Measurements from ENCODE around the gene G3BP1. TPM values are rescaled to one million over a fixed set of nuclear protein-coding genes. Genes with fewer than 3 reads are reported as not detected.
A peak's percentile ranks its signal among the peaks of the same experiment; 100 is the strongest.

G3BP1 gene
- total RNA-seq, 2 experiments from 2014 or later, result 193 to 213 TPM

DNA sequence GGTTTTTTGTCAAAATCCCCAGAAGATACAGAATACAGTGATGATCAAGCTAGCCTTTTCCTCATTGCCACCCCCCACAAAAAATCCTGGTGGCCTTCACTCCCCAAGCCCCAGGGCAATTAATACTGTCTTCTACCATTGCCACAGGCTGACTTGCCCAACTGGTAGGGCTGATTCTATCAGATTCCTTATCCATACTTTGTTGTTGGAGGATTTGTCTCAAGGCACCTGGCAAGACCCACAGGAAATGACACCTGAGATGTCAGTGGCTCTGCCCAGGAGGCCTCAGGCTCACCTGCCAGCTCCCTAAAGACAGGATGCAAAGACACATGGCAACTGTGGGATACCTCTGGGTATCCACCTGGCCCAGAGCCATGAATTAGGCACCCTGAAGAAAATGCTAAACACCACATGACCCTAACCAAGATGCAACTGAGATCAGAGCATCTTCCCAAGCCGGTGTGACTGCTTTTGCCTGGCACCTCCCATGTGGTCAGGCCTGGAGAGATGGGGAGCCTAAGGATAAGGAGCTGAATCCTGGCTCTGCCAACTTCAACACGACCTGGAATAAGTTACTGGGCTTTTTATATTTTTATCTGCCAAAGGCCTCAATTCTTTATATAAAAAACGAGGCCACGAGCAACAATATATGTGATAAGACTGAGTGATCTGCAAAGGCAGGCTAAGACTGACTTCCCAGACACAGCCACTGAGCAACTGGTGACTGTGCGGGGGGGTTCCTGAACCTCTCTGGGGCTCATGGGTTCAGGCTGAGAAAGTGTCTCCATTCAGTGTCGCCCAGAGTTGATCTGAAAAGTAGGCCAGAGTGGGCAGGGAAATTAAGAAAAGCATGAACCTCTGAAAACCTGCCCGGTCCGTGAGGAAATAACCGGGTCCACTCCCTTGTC is 14.3 kb upstream of the G3BP1 start:
- ATAC-seq (peak; percentile 11), DNase-seq (peak; percentile 42)
- H3K9me3 Mint-ChIP-seq (ENCODE audit: insufficient read depth), result no peaks in the 10 kb centered on the region
- peaks cover 34% of the 10 kb centered on the region for H3K4me1 Mint-ChIP-seq (ENCODE audit: low read depth)
- CTCF ChIA-PET, result interaction anchor here (1.0 to 3.9 kb wide), 4 partner anchors 10 to 99 kb away, joined by 4 to 24 read pairs (median 12); partner anchors contain the start of gene G3BP1
- peaks cover 11% of the 10 kb centered on the region for H3K36me3 Mint-ChIP-seq (ENCODE audit: low read depth)
- H3K27ac Mint-ChIP-seq, result peak overlapping the region; percentile 85
- POLR2A ChIA-PET, result interaction anchor here (0.9 to 10.3 kb wide), 2 partner anchors 15 to 543 kb away, joined by 3 to 100 read pairs; partner anchors contain the start of gene G3BP1
- no peaks in the 10 kb centered on the region for H3K27me3 Mint-ChIP-seq (ENCODE audit: low read depth)
- H3K4me3 Mint-ChIP-seq, result peak overlapping the region; percentile 89

DNA sequence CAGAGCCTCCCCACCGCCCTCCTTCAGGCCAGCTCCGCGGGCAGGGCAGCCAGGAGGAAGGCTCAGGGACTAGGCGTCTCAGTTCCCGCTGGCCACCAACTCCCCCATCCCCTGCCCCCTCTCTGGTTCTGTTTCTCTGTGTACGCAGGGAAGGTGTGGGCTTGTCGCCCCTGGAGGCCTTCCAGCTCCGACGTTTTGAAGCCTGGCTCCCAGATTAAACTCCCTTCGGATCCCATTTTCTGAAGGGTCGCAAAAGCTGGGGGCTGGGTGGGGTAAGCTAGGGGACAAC is 13.7 kb upstream of the G3BP1 start:
- no peak for DNase-seq
- peak overlapping the region; percentile 89 for H3K4me3 Mint-ChIP-seq
- POLR2A ChIA-PET, result interaction anchor here (10.3 kb wide), 1 partner anchor 14 kb away, joined by 100 read pairs; the partner anchor contains the start of gene G3BP1

GRCh38 chr5:151758430-151759241 is 13.1 kb upstream of the G3BP1 start, which contains the start of gene ATOX1:
ATOX1 (minus strand) TSS chr5:151758631; CDS start chr5:151758551, 80 bp downstream.
- H3K9me3 Mint-ChIP-seq (ENCODE audit: insufficient read depth), result no peaks in the 10 kb centered on the region
- peaks cover 34% of the 10 kb centered on the region for H3K4me1 Mint-ChIP-seq (ENCODE audit: low read depth)
- H3K27ac Mint-ChIP-seq, result peak within 1 kb of the TSS; percentile 85
- peak within 1 kb of the TSS; percentile 89 for H3K4me3 Mint-ChIP-seq
- CTCF ChIA-PET, result interaction anchor here (3.2 to 3.9 kb wide), 2 partner anchors 12 to 101 kb away, joined by 14 to 24 read pairs; partner anchors contain the start of gene G3BP1
- POLR2A ChIA-PET, result interaction anchor here (0.6 to 10.3 kb wide), 3 partner anchors 10 to 562 kb away, joined by 3 to 100 read pairs (median 4); partner anchors contain the start of gene G3BP1
- H3K27me3 Mint-ChIP-seq (ENCODE audit: low read depth), result no peaks in the 10 kb centered on the region
- ATAC-seq (peak; percentile 99), DNase-seq (peak; percentile 91)
- H3K36me3 Mint-ChIP-seq (ENCODE audit: low read depth), result peaks cover 2% of the 10 kb centered on the region

More for the DNA sequence above, 13.7 kb upstream of the G3BP1 start:
- H3K27me3 Mint-ChIP-seq (ENCODE audit: low read depth), result no peaks in the 10 kb centered on the region
- ATAC-seq, result peak; percentile 42
- peak overlapping the region; percentile 85 for H3K27ac Mint-ChIP-seq
- CTCF ChIA-PET, result interaction anchor here (1.9 to 3.9 kb wide), 3 partner anchors 13 to 100 kb away, joined by 11 to 24 read pairs (median 14); partner anchors contain the start of gene G3BP1
- H3K4me1 Mint-ChIP-seq (ENCODE audit: low read depth), result peaks cover 34% of the 10 kb centered on the region
- H3K9me3 Mint-ChIP-seq (ENCODE audit: insufficient read depth), result no peaks in the 10 kb centered on the region
- peaks cover 6% of the 10 kb centered on the region for H3K36me3 Mint-ChIP-seq (ENCODE audit: low read depth)

DNA sequence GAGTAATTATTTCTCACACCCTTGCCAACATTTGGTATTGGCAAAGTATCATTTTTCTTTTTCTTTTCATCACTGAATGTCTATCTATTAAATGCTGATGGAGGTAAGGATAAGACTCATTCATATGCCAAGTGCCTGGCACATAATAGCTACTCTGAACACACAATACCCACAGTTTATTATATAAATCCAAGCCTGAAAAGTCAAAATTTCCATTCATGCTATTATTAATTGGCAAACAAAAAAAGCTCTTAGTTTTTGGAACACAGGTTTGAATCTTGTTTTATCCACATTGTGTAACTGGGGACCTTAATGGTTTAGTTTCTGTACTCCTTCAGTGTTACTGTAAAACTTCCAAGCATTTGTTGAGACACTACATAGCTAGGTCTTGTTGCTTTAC is 7.0 kb upstream of the G3BP1 start:
- DNase-seq (no peak), ATAC-seq (no peak)
- H3K27ac Mint-ChIP-seq, result no peak overlapping the region
- POLR2A ChIA-PET, result no interaction called here
- H3K27me3 Mint-ChIP-seq (ENCODE audit: low read depth), result no peaks in the 10 kb centered on the region
- no peaks in the 10 kb centered on the region for H3K36me3 Mint-ChIP-seq (ENCODE audit: low read depth)
- CTCF ChIA-PET, result interaction anchor here (0.8 to 3.7 kb wide), 4 partner anchors 9 to 106 kb away, joined by 3 to 13 read pairs (median 4); no protein-coding TSS in a partner anchor
- H3K9me3 Mint-ChIP-seq (ENCODE audit: insufficient read depth), result no peaks in the 10 kb centered on the region
- peaks cover 2% of the 10 kb centered on the region for H3K4me1 Mint-ChIP-seq (ENCODE audit: low read depth)
- H3K4me3 Mint-ChIP-seq, result no peak overlapping the region

- no peaks in the 10 kb centered on the region for H3K9me3 Mint-ChIP-seq (ENCODE audit: insufficient read depth)
- peaks cover 6% of the 10 kb centered on the region for H3K4me1 Mint-ChIP-seq (ENCODE audit: low read depth)
- ChIA-PET POLR2A (no interaction called here), CTCF (interaction anchor here (1.1 to 3.7 kb wide), 2 partner anchors 16 to 108 kb away, joined by 5 to 13 read pairs; no protein-coding TSS in a partner anchor)
- no peaks in the 10 kb centered on the region for H3K27me3 Mint-ChIP-seq (ENCODE audit: low read depth)
- no peak for ATAC-seq
- H3K27ac Mint-ChIP-seq, result no peak overlapping the region
- H3K36me3 Mint-ChIP-seq (ENCODE audit: low read depth), result no peaks in the 10 kb centered on the region
- no peak overlapping the region for H3K4me3 Mint-ChIP-seq
- no peak for DNase-seq
Measured at GRCh38 chr5:151766975-151767374, 4.8 kb upstream of the G3BP1 start.

DNA sequence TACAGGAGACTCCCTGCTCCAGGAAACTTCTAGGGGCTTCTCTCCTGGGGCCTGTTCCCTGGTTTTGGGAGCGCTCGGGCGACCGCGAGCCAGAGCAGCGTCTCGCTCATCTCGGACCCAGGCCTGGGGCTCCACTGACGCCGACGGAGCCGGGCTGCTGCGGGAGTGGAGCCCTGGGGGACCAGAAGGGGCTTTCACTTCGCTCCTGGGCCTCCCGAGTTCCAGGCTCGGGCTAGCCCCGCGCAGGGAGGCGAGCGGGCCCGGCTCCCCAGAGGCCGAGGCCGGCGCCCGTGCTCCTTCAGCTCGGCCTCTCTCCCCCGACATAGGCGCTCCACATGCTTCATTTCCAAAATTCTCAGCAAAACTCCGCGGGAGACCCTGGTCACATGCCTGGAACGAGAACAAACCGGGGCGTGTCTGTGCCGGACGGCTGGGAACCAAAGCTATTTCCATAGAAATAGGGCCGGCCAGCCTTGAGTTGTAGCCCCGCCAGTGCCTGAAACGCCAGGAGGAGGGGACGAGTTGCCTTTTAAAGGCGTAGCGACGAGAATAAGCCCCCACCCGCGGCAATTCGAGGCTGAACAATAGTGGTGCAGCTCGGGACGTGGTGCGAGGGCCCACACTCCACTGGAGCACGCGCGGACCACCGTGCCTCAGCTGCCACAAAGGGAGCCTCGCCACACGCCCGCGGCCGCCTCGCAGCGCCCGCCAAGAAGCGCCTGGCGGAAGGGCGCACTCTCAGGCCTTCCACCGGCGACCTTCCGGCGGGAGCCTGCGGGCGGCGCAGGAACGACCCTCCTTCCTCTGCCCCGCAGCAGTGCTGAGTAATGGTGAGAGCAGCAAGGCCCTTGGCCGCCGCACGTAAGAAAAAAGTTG is 1.1 kb upstream of the G3BP1 start:
- no peaks in the 10 kb centered on the region for H3K27me3 Mint-ChIP-seq (ENCODE audit: low read depth)
- ATAC-seq, result peak; percentile 21
- no peak for DNase-seq
- ChIA-PET CTCF (interaction anchor here (0.6 to 5.3 kb wide), 28 partner anchors 8 to 322 kb away, joined by 3 to 53 read pairs (median 4); partner anchors contain the start of genes ATOX1, SLC36A1 and SPARC), POLR2A (interaction anchor here (0.6 to 6.8 kb wide), 16 partner anchors 10 to 620 kb away, joined by 3 to 100 read pairs (median 4); partner anchors contain the start of genes ATOX1 and SLC36A1)
- H3K27ac Mint-ChIP-seq, result no peak overlapping the region
- H3K9me3 Mint-ChIP-seq (ENCODE audit: insufficient read depth), result no peaks in the 10 kb centered on the region
- H3K4me1 Mint-ChIP-seq (ENCODE audit: low read depth), result peaks cover 27% of the 10 kb centered on the region
- no peak overlapping the region for H3K4me3 Mint-ChIP-seq
- H3K36me3 Mint-ChIP-seq (ENCODE audit: low read depth), result peaks cover 27% of the 10 kb centered on the region

- Mint-ChIP-seq H3K4me3 (peak overlapping the region; percentile 87), H3K4me1 (ENCODE audit: low read depth) (peaks cover 37% of the 10 kb centered on the region), H3K27ac (peak overlapping the region; percentile 81), H3K9me3 (ENCODE audit: insufficient read depth) (no peaks in the 10 kb centered on the region), H3K36me3 (ENCODE audit: low read depth) (peaks cover 36% of the 10 kb centered on the region), H3K27me3 (ENCODE audit: low read depth) (no peaks in the 10 kb centered on the region)
- CTCF ChIA-PET, result interaction anchor here (0.7 to 5.3 kb wide), 12 partner anchors 11 to 249 kb away, joined by 3 to 53 read pairs (median 5); no protein-coding TSS in a partner anchor
- POLR2A ChIA-PET, result interaction anchor here (0.6 to 6.8 kb wide), 16 partner anchors 8 to 560 kb away, joined by 3 to 100 read pairs (median 4); partner anchors contain the start of genes ATOX1 and SLC36A1
- DNase-seq, result peak; percentile 62
- ATAC-seq, result peak; percentile 2
Measured at GRCh38 chr5:151772029-151772845, 483 bp downstream of the G3BP1 start.

DNA sequence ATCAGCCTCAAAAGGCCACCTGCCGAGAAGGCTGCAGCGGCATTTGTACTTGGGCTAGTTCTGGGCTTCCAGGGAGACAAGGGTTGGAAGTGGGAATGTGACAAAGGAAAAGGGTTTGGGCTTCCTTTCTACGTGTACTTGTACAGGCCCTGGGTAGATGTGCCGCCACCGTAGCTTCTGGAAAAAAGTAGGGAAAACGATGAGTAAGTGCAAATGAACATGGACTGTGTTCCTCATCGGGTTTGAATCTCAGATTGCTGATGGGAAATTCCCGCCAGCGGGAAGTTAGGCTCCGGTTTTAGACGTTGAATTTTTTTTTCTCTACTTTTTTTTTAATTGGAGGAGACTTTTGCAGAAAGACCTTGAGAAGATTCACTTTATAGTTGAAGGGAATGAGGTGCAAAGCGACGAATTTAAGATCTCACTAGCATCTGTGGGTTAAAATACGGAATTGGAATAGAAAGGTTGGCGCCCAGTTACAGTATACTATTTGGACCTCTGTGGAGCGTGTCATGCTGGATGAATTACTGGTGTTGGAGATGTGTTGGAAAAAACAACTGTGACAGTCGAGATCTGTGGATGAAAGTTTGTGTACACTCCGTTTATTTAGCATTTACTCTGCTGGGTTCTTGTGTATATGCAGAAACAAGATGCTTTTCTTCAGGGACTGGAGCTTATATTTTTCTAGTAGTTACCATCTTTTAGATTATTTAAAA is 1.2 kb downstream of the G3BP1 start:
- DNase-seq, result no peak

DNA sequence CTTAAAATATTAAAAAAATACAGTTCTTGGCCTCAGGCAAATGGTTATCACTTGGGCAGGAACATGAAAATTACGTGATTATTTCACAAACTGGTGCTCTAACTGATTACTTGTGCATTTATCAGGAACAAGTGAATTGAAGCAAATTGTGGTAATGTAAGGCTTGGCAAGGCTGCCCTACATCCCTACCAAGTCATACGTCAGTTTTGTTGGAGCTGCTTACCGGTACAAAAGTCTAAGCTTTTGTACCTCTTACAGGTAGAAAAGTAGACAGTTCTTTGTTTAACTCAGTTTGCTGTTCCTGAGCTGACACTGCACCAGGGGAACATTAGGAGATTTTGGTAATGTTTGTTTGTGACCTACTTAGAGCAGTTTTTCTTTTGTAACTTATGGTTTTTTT is 2.2 kb downstream of the G3BP1 start:
- no peaks in the 10 kb centered on the region for H3K27me3 Mint-ChIP-seq (ENCODE audit: low read depth)
- ChIA-PET POLR2A (interaction anchor here (1.3 to 6.8 kb wide), 2 partner anchors 15 to 369 kb away, joined by 3 to 100 read pairs; partner anchors contain the start of gene ATOX1), CTCF (interaction anchor here (0.7 to 5.3 kb wide), 6 partner anchors 9 to 327 kb away, joined by 3 to 53 read pairs (median 4); partner anchors contain the start of gene SLC36A1)
- H3K4me1 Mint-ChIP-seq (ENCODE audit: low read depth), result peaks cover 49% of the 10 kb centered on the region
- peaks cover 52% of the 10 kb centered on the region for H3K36me3 Mint-ChIP-seq (ENCODE audit: low read depth)
- no peaks in the 10 kb centered on the region for H3K9me3 Mint-ChIP-seq (ENCODE audit: insufficient read depth)
- H3K4me3 Mint-ChIP-seq, result peak overlapping the region; percentile 87
- DNase-seq, result no peak
- no peak for ATAC-seq
- H3K27ac Mint-ChIP-seq, result peak overlapping the region; percentile 57

More for the DNA sequence above, 1.2 kb downstream of the G3BP1 start:
- Mint-ChIP-seq H3K4me3 (peak overlapping the region; percentile 87), H3K27me3 (ENCODE audit: low read depth) (no peaks in the 10 kb centered on the region), H3K27ac (peak overlapping the region; percentile 81), H3K9me3 (ENCODE audit: insufficient read depth) (no peaks in the 10 kb centered on the region), H3K36me3 (ENCODE audit: low read depth) (peaks cover 44% of the 10 kb centered on the region), H3K4me1 (ENCODE audit: low read depth) (peaks cover 45% of the 10 kb centered on the region)
- CTCF ChIA-PET, result interaction anchor here (1.1 to 5.3 kb wide), 5 partner anchors 12 to 115 kb away, joined by 4 to 53 read pairs (median 9); no protein-coding TSS in a partner anchor
- POLR2A ChIA-PET, result interaction anchor here (0.6 to 6.8 kb wide), 9 partner anchors 11 to 370 kb away, joined by 3 to 100 read pairs (median 3); partner anchors contain the start of gene ATOX1
- no peak for ATAC-seq
